ENCODE data around the gene CCR5AS.
A peak's percentile ranks its signal among the peaks of the same experiment; 100 is the strongest.
"Not testable (repeated sequence)": the region's sequence is repeated elsewhere in the genome, so short reads cannot be mapped to it uniquely, and the experiment has no call there.

CCR5AS gene

DNA sequence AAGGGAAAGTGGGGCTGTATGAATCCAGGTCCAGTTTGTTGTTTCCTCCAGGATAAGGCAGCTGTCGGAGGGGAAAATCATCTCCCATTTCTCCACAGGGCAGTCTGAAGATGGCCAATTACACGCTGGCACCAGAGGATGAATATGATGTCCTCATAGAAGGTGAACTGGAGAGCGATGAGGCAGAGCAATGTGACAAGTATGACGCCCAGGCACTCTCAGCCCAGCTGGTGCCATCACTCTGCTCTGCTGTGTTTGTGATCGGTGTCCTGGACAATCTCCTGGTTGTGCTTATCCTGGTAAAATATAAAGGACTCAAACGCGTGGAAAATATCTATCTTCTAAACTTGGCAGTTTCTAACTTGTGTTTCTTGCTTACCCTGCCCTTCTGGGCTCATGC, 1.1 kb upstream of the CCR5AS start:
- H3K27ac ChIP-seq: no peak overlapping the region
- TF ChIP-seq, protein P1, sequence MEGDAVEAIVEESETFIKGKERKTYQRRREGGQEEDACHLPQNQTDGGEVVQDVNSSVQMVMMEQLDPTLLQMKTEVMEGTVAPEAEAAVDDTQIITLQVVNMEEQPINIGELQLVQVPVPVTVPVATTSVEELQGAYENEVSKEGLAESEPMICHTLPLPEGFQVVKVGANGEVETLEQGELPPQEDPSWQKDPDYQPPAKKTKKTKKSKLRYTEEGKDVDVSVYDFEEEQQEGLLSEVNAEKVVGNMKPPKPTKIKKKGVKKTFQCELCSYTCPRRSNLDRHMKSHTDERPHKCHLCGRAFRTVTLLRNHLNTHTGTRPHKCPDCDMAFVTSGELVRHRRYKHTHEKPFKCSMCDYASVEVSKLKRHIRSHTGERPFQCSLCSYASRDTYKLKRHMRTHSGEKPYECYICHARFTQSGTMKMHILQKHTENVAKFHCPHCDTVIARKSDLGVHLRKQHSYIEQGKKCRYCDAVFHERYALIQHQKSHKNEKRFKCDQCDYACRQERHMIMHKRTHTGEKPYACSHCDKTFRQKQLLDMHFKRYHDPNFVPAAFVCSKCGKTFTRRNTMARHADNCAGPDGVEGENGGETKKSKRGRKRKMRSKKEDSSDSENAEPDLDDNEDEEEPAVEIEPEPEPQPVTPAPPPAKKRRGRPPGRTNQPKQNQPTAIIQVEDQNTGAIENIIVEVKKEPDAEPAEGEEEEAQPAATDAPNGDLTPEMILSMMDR (IDR thresholded peaks at IDR 0.05): no peak
- TF ChIP-seq ZFX (IDR thresholded peaks at IDR 0.05; ENCODE audit: borderline replicate concordance): no peak

DNA sequence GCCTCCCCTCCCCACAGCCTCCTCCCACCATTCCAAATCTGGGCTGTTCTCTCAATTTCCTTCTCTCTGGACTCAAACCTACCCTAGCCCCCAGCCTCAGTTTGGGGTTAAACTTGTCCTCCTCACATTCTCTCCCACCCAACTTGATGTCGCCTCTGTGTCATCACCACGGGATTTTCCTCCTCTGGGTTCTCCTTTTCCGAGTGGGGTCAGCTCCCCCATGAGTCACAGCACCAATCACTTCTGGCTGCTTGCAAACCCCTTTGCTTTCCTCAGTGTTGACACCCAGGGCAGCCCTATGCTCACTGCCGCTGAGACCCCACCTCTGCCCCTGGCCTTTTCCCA, 451 bp downstream of the CCR5AS start:
- no peak overlapping the region for H3K27ac ChIP-seq
- TF ChIP-seq, protein P1 (IDR thresholded peaks at IDR 0.05): no peak

DNA sequence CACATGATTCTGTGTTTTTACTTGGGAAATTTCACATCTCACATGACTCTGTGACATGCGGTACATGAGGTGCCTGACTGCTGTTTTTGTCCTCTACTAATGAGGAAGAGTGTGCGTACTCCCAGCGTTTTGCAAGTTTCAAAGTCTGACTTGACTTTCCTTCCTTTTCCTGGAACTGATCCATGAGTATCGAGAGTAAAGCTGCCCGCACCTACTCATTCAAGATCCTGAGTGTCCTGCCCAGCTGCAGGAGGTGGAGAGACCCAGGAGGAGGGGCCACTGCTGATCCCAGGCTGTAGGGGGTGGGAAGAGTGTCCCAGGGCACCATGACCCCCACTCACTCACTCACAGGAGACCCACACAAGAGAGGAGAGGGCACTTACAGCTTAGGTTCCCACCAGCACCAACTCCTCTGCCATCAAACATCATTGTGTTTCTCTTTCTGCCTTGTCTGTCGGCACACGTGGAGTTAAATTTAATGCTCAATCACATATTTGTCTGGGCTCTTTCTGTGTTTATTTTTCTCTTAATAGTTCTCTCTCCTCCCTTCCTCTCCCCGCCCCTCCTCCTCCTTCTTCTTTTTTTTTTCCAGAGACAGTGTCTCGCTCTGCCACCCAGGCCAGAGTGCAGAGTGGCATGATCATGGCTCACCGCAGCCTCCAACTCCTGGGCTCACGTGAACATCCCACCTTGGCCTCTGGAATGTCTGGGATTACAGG, 1.4 kb downstream of the CCR5AS start:
- no peak for TF ChIP-seq ZFX (IDR thresholded peaks at IDR 0.05; ENCODE audit: borderline replicate concordance)
- TF ChIP-seq, protein P1 (IDR thresholded peaks at IDR 0.05): no peak
- H3K27ac ChIP-seq: peak overlapping the region; percentile 65

DNA sequence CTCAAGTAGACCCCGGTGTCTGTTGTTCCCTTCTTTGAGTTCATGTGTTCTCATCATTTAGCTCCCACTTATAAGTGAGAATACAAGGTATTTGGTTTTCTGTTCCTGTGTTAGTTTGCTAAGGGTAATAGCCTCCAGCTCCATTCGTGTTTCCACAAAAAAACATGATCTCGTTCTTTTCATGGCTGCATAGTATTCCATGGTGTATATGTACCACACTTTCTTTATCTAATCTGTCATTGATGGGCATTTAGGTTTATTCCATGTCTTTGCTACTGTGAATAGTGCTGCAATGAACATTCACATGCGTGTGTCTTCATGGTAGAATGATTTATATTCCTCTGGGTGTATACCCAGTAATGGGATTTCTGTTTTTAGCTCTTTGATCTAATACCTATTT, 4.0 kb downstream of the CCR5AS start:
- H3K27ac ChIP-seq: not testable (repeated sequence)

DNA sequence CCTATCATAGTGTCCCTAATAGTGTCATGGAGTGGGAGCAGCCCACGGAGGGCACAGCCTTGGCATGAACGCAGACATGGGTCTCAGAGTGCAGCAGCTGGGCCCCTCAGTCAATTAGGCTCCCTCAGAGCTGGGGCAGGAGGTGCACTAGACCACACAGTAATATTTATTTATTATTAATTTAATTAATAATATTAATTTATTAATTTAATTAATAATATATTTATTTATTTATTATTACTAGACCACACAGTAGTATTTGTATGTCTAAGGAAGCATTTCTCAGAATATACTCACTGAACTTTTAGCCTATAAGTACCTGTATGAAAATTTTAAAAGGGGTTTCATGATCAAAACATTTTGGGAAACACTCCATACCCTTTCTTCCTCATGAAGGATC, 5.3 kb downstream of the CCR5AS start:
- TF ChIP-seq ZFX (IDR thresholded peaks at IDR 0.05; ENCODE audit: borderline replicate concordance): no peak
- TF ChIP-seq, protein P1 (IDR thresholded peaks at IDR 0.05): no peak
- no peak overlapping the region for H3K27ac ChIP-seq

DNA sequence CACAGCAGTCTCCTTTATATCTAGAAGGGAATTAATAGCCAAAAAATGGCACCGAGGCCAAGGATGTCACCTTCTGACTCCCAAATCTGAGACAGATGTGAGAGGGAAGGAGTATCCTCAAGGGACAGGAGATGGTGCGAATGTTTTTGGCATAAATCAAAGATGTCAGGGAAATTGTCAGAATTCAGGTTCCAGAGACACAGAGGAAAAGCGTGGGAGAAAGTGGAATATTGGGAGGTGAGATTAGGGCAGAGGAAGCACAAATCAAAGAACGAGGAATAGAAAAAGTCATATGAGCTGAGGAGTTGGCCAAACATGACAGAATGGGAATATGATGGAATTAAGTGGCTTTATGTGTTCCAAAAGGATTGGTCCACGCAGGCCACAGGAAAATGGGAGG, 6.0 kb downstream of the CCR5AS start:
- H3K27ac ChIP-seq: no peak overlapping the region
- TF ChIP-seq, protein P1 (IDR thresholded peaks at IDR 0.05): no peak
- TF ChIP-seq ZFX (IDR thresholded peaks at IDR 0.05; ENCODE audit: borderline replicate concordance): no peak

DNA sequence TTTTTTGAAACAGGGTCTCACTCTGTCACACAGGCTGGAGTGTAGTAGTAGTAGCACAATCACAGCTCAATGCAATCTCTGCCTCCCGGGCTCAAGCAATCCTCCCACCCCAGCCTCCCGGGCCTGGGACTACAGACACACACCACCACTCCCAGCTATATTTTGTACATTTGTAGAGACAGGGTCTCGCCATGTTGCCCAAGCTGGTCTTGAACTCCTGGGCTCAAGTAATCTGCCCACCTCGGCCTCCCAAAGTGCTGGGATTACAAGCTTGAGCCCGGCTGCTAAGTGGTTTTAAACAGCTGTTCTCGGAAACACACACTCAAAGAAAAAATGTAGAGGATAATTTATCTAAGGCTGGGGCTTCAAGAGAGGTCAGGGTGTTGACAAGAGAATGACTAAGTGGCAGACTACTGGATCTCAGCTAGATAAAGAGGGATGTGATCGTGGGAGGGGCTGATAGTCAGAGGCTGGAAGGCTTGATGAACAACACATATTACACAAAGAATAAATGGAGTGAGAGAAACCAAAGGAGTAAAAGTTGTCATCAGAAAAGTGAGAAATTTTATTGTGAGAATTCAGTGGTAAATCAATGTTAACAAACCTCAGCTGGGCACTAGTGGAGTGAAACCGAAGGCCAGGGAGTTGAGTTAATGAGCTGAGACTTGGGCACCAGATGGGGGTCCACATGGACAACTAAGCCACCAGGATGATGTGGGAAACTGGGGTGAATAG, 6.7 kb downstream of the CCR5AS start:
- no peak overlapping the region for H3K27ac ChIP-seq
- TF ChIP-seq, protein P1 (IDR thresholded peaks at IDR 0.05): no peak
- TF ChIP-seq ZFX (IDR thresholded peaks at IDR 0.05; ENCODE audit: borderline replicate concordance): no peak

Measured in 22Rv1 (cell line).